Measurements from ENCODE around the gene CHM.

CHM gene

GRCh38 chrX:86047174-86047935, at the start of gene CHM:
Gene CHM, minus strand, starts transcription at chrX:86047558. Its CDS starts 26 bp downstream, at chrX:86047532.
- DNase-seq (ENCODE audit: low spot score in 2 of 2): peak; percentile 26 to 45
- peaks cover 6% of the 10 kb centered on the region for H3K36me3 Mint-ChIP-seq (ENCODE audit: insufficient read depth)
- H3K4me1 Mint-ChIP-seq: peaks cover 15% of the 10 kb centered on the region
- peak; percentile 90 for ATAC-seq (replicated peaks; ENCODE audit: extremely low read depth, poor library complexity, severe bottlenecking)
- no peak within 1 kb of the TSS for H3K27ac Mint-ChIP-seq (ENCODE audit: low read depth)
- H3K4me3 Mint-ChIP-seq: no peak within 1 kb of the TSS
- no peaks in the 10 kb centered on the region for H3K27me3 Mint-ChIP-seq
- H3K9me3 Mint-ChIP-seq: no peaks in the 10 kb centered on the region

- peaks cover 7% of the 10 kb centered on the region for H3K27me3 Mint-ChIP-seq
- ATAC-seq (replicated peaks; ENCODE audit: extremely low read depth, poor library complexity, severe bottlenecking): no peak
Measured at GRCh38 chrX:86078650-86079049, 31.3 kb upstream of the CHM start.

GRCh38 chrX:86066998-86067397, 19.6 kb upstream of the CHM start:
- Mint-ChIP-seq H3K36me3 (ENCODE audit: insufficient read depth) (no peaks in the 10 kb centered on the region), H3K4me1 (no peaks in the 10 kb centered on the region), H3K4me3 (no peak overlapping the region), H3K9me3 (no peaks in the 10 kb centered on the region), H3K27me3 (peaks cover under 1% of the 10 kb centered on the region), H3K27ac (ENCODE audit: low read depth) (no peak overlapping the region)
- no peak for DNase-seq (ENCODE audit: low spot score in 2 of 2)
- no peak for ATAC-seq (replicated peaks; ENCODE audit: extremely low read depth, poor library complexity, severe bottlenecking)

More at GRCh38 chrX:86078650-86079049, 31.3 kb upstream of the CHM start:
- H3K4me1 Mint-ChIP-seq: no peaks in the 10 kb centered on the region
- H3K9me3 Mint-ChIP-seq: no peaks in the 10 kb centered on the region
- DNase-seq (ENCODE audit: low spot score in 2 of 2): no peak
- H3K36me3 Mint-ChIP-seq (ENCODE audit: insufficient read depth): no peaks in the 10 kb centered on the region
- H3K4me3 Mint-ChIP-seq: no peak overlapping the region
- H3K27ac Mint-ChIP-seq (ENCODE audit: low read depth): no peak overlapping the region

- Mint-ChIP-seq H3K4me1 (no peaks in the 10 kb centered on the region), H3K27ac (ENCODE audit: low read depth) (no peak overlapping the region), H3K36me3 (ENCODE audit: insufficient read depth) (no peaks in the 10 kb centered on the region), H3K9me3 (no peaks in the 10 kb centered on the region), H3K4me3 (no peak overlapping the region), H3K27me3 (peaks cover 12% of the 10 kb centered on the region)
- DNase-seq (ENCODE audit: low spot score in 2 of 2) (no peak), ATAC-seq (replicated peaks; ENCODE audit: extremely low read depth, poor library complexity, severe bottlenecking) (no peak)
Measured at GRCh38 chrX:86061407-86061806, 14.0 kb upstream of the CHM start.

GRCh38 chrX:86051741-86052140, 4.4 kb upstream of the CHM start:
- DNase-seq (ENCODE audit: low spot score in 2 of 2): no peak
- Mint-ChIP-seq H3K27me3 (peaks cover 7% of the 10 kb centered on the region), H3K27ac (ENCODE audit: low read depth) (no peak overlapping the region)

GRCh38 chrX:86047936-86048280, 550 bp upstream of the CHM start:
- Mint-ChIP-seq H3K9me3 (no peaks in the 10 kb centered on the region), H3K27ac (ENCODE audit: low read depth) (no peak overlapping the region), H3K36me3 (ENCODE audit: insufficient read depth) (peaks cover 6% of the 10 kb centered on the region), H3K27me3 (no peaks in the 10 kb centered on the region), H3K4me3 (no peak overlapping the region), H3K4me1 (peaks cover 14% of the 10 kb centered on the region)
- no peak for DNase-seq (ENCODE audit: low spot score in 2 of 2)
- no peak for ATAC-seq (replicated peaks; ENCODE audit: extremely low read depth, poor library complexity, severe bottlenecking)

More at GRCh38 chrX:86051741-86052140, 4.4 kb upstream of the CHM start:
- ATAC-seq (replicated peaks; ENCODE audit: extremely low read depth, poor library complexity, severe bottlenecking): no peak
- no peak overlapping the region for H3K4me3 Mint-ChIP-seq
- H3K9me3 Mint-ChIP-seq: no peaks in the 10 kb centered on the region
- H3K36me3 Mint-ChIP-seq (ENCODE audit: insufficient read depth): peaks cover 3% of the 10 kb centered on the region
- peaks cover 5% of the 10 kb centered on the region for H3K4me1 Mint-ChIP-seq

- no peaks in the 10 kb centered on the region for H3K27me3 Mint-ChIP-seq
- H3K9me3 Mint-ChIP-seq: no peaks in the 10 kb centered on the region
- no peak overlapping the region for H3K27ac Mint-ChIP-seq (ENCODE audit: low read depth)
- no peak overlapping the region for H3K4me3 Mint-ChIP-seq
- peaks cover 6% of the 10 kb centered on the region for H3K36me3 Mint-ChIP-seq (ENCODE audit: insufficient read depth)
- no peak for DNase-seq (ENCODE audit: low spot score in 2 of 2)
- peaks cover 26% of the 10 kb centered on the region for H3K4me1 Mint-ChIP-seq
- no peak for ATAC-seq (replicated peaks; ENCODE audit: extremely low read depth, poor library complexity, severe bottlenecking)
Measured at GRCh38 chrX:86044216-86044615, 3.1 kb downstream of the CHM start.

- H3K4me1 Mint-ChIP-seq: peaks cover 21% of the 10 kb centered on the region
- DNase-seq (ENCODE audit: low spot score in 2 of 2) (no peak), ATAC-seq (replicated peaks; ENCODE audit: extremely low read depth, poor library complexity, severe bottlenecking) (no peak)
- no peak overlapping the region for H3K27ac Mint-ChIP-seq (ENCODE audit: low read depth)
- peaks cover 7% of the 10 kb centered on the region for H3K36me3 Mint-ChIP-seq (ENCODE audit: insufficient read depth)
- no peak overlapping the region for H3K4me3 Mint-ChIP-seq
- H3K9me3 Mint-ChIP-seq: no peaks in the 10 kb centered on the region
- H3K27me3 Mint-ChIP-seq: no peaks in the 10 kb centered on the region
Measured at GRCh38 chrX:86039625-86040568, 7.5 kb downstream of the CHM start.

- H3K9me3 Mint-ChIP-seq: no peaks in the 10 kb centered on the region
- H3K36me3 Mint-ChIP-seq (ENCODE audit: insufficient read depth): peaks cover 4% of the 10 kb centered on the region
- DNase-seq (ENCODE audit: low spot score in 2 of 2) (no peak), ATAC-seq (replicated peaks; ENCODE audit: extremely low read depth, poor library complexity, severe bottlenecking) (no peak)
- H3K27me3 Mint-ChIP-seq: no peaks in the 10 kb centered on the region
- no peak overlapping the region for H3K27ac Mint-ChIP-seq (ENCODE audit: low read depth)
- H3K4me1 Mint-ChIP-seq: peaks cover 17% of the 10 kb centered on the region
- no peak overlapping the region for H3K4me3 Mint-ChIP-seq
Measured at GRCh38 chrX:86033385-86033784, 14.0 kb downstream of the CHM start.

GRCh38 chrX:86028681-86029080, 18.7 kb downstream of the CHM start:
- DNase-seq (ENCODE audit: low spot score in 2 of 2) (no peak), ATAC-seq (replicated peaks; ENCODE audit: extremely low read depth, poor library complexity, severe bottlenecking) (no peak)
- Mint-ChIP-seq H3K27ac (ENCODE audit: low read depth) (no peak overlapping the region), H3K36me3 (ENCODE audit: insufficient read depth) (peaks cover 7% of the 10 kb centered on the region), H3K4me1 (peaks cover 17% of the 10 kb centered on the region), H3K4me3 (no peak overlapping the region), H3K27me3 (no peaks in the 10 kb centered on the region), H3K9me3 (no peaks in the 10 kb centered on the region)

GRCh38 chrX:86023811-86024210, 23.5 kb downstream of the CHM start:
- Mint-ChIP-seq H3K27me3 (no peaks in the 10 kb centered on the region), H3K4me1 (peaks cover 13% of the 10 kb centered on the region), H3K9me3 (no peaks in the 10 kb centered on the region), H3K27ac (ENCODE audit: low read depth) (no peak overlapping the region), H3K4me3 (no peak overlapping the region), H3K36me3 (ENCODE audit: insufficient read depth) (peaks cover 7% of the 10 kb centered on the region)
- DNase-seq (ENCODE audit: low spot score in 2 of 2) (no peak), ATAC-seq (replicated peaks; ENCODE audit: extremely low read depth, poor library complexity, severe bottlenecking) (no peak)

- Mint-ChIP-seq H3K4me3 (no peak overlapping the region), H3K36me3 (ENCODE audit: insufficient read depth) (peaks cover 8% of the 10 kb centered on the region), H3K9me3 (no peaks in the 10 kb centered on the region), H3K4me1 (peaks cover 13% of the 10 kb centered on the region), H3K27ac (ENCODE audit: low read depth) (no peak overlapping the region), H3K27me3 (no peaks in the 10 kb centered on the region)
- ATAC-seq (replicated peaks; ENCODE audit: extremely low read depth, poor library complexity, severe bottlenecking): no peak
- DNase-seq (ENCODE audit: low spot score in 2 of 2): no peak
Measured at GRCh38 chrX:86021652-86022289, 25.6 kb downstream of the CHM start.
